Measurements from ENCODE around the gene PSMD6. TPM values are rescaled to one million over a fixed set of nuclear protein-coding genes. Genes with fewer than 3 reads are reported as not detected.

PSMD6 gene
- polyA plus RNA-seq, 1 donor from 2014 or later, result 150 TPM

DNA sequence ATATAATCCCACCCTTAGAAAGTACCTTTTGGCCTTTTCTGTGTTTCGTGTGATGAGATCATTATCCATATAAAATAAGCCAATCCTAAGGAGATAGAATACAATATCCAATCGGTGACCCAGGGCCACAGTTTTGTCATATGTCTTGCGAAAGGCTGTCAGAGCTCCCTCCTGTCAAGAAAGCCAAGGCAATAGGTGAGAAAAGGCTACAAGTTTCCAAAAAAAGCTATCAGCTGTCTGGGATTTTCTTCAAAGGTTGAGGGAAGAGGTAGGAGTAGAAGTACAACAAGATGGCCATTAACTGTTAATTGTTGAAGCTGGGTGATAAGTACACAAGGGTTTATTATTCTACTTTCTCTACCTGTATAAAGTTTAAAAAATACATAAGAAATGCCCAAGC is 4.0 kb downstream of the PSMD6 start:
- H3K9ac ChIP-seq (ENCODE audit: low read length), result no peak overlapping the region
- no peaks in the 10 kb centered on the region for H3K9me3 ChIP-seq (ENCODE audit: low read length)
- no peaks in the 10 kb centered on the region for H3K36me3 ChIP-seq (ENCODE audit: insufficient read depth, low read length)
- H3K27me3 ChIP-seq (ENCODE audit: insufficient read depth, low read depth, low read length), result no peaks in the 10 kb centered on the region
- TF ChIP-seq, protein P1, sequence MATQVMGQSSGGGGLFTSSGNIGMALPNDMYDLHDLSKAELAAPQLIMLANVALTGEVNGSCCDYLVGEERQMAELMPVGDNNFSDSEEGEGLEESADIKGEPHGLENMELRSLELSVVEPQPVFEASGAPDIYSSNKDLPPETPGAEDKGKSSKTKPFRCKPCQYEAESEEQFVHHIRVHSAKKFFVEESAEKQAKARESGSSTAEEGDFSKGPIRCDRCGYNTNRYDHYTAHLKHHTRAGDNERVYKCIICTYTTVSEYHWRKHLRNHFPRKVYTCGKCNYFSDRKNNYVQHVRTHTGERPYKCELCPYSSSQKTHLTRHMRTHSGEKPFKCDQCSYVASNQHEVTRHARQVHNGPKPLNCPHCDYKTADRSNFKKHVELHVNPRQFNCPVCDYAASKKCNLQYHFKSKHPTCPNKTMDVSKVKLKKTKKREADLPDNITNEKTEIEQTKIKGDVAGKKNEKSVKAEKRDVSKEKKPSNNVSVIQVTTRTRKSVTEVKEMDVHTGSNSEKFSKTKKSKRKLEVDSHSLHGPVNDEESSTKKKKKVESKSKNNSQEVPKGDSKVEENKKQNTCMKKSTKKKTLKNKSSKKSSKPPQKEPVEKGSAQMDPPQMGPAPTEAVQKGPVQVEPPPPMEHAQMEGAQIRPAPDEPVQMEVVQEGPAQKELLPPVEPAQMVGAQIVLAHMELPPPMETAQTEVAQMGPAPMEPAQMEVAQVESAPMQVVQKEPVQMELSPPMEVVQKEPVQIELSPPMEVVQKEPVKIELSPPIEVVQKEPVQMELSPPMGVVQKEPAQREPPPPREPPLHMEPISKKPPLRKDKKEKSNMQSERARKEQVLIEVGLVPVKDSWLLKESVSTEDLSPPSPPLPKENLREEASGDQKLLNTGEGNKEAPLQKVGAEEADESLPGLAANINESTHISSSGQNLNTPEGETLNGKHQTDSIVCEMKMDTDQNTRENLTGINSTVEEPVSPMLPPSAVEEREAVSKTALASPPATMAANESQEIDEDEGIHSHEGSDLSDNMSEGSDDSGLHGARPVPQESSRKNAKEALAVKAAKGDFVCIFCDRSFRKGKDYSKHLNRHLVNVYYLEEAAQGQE (IDR thresholded peaks at IDR 0.05; ENCODE audit: borderline replicate concordance), result no peak
- TF ChIP-seq SMC3 (conservative IDR thresholded peaks at IDR 0.05; ENCODE audit: poor library complexity), result no peak
- TF ChIP-seq MXI1 (conservative IDR thresholded peaks at IDR 0.05; ENCODE audit: poor library complexity, severe bottlenecking), result no peak
- TF ChIP-seq RAD21 (conservative IDR thresholded peaks at IDR 0.05), result no peak
- TF ChIP-seq, protein P2, sequence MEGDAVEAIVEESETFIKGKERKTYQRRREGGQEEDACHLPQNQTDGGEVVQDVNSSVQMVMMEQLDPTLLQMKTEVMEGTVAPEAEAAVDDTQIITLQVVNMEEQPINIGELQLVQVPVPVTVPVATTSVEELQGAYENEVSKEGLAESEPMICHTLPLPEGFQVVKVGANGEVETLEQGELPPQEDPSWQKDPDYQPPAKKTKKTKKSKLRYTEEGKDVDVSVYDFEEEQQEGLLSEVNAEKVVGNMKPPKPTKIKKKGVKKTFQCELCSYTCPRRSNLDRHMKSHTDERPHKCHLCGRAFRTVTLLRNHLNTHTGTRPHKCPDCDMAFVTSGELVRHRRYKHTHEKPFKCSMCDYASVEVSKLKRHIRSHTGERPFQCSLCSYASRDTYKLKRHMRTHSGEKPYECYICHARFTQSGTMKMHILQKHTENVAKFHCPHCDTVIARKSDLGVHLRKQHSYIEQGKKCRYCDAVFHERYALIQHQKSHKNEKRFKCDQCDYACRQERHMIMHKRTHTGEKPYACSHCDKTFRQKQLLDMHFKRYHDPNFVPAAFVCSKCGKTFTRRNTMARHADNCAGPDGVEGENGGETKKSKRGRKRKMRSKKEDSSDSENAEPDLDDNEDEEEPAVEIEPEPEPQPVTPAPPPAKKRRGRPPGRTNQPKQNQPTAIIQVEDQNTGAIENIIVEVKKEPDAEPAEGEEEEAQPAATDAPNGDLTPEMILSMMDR (IDR thresholded peaks at IDR 0.05; ENCODE audit: poor library complexity, severe bottlenecking), result no peak
- TF ChIP-seq TAF1 (IDR thresholded peaks at IDR 0.05; ENCODE audit: low read depth), result no peak
- TF ChIP-seq EP300 (conservative IDR thresholded peaks at IDR 0.05; ENCODE audit: poor library complexity, severe bottlenecking), result no peak
- no peak for TF ChIP-seq POLR2AphosphoS5 (IDR thresholded peaks at IDR 0.05)
- no peak for TF ChIP-seq EZH2 (IDR thresholded peaks at IDR 0.05; ENCODE audit: borderline replicate concordance, insufficient read depth, low read length, poor library complexity, severe bottlenecking)
- no peak overlapping the region for H3K27ac ChIP-seq (ENCODE audit: low read length)
- H3K9me2 ChIP-seq (ENCODE audit: insufficient read depth, low read length), result no peaks in the 10 kb centered on the region
- no peaks in the 10 kb centered on the region for H3F3A ChIP-seq (ENCODE audit: insufficient read depth, low read length, poor library complexity, severe bottlenecking)
- no peaks in the 10 kb centered on the region for H4K20me1 ChIP-seq (ENCODE audit: insufficient read depth)
- H3K79me2 ChIP-seq (replicated peaks; ENCODE audit: insufficient read depth, low read length), result peaks cover 35% of the 10 kb centered on the region
- no peak overlapping the region for H3K4me3 ChIP-seq (ENCODE audit: low read length)
- H2AFZ ChIP-seq (ENCODE audit: low read depth, low read length), result no peak overlapping the region
- H3K4me2 ChIP-seq (ENCODE audit: low read length), result no peak overlapping the region

DNA sequence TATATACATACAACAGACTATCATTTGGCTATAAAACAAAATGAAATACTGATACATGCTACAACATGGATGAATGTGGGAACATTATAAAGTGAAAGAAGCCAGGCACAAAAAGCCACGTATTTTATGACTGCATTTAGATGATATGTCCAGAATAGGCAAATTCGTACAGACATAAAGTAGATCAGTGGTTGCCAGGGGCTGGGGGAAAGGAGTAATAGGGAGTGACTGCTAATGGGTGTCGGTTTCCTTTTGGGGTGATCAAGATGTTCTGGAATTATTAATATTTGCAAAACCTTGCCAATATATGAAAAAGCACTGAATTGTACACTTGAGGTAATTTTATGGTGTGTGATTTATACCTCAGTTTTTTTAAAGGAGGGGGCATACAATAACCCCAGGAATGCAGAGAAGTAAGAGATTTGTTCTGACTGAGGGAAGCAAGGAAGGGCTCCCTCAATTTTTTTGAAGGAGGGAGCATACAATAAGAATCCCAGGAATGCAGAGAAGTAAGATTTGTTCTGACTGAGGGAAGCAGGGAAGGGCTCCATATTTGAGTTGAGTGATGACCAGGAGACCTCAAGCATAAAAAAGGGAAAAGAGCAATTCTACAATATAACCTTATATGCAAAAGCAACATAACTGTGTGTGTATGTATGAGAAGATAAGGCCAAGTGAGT is 6.2 kb downstream of the PSMD6 start:
- H3K36me3 ChIP-seq (ENCODE audit: insufficient read depth, low read length), result no peaks in the 10 kb centered on the region
- H2AFZ ChIP-seq (ENCODE audit: low read depth, low read length), result no peak overlapping the region
- no peaks in the 10 kb centered on the region for H3F3A ChIP-seq (ENCODE audit: insufficient read depth, low read length, poor library complexity, severe bottlenecking)
- H3K9me2 ChIP-seq (ENCODE audit: insufficient read depth, low read length), result no peaks in the 10 kb centered on the region
- H3K4me3 ChIP-seq (ENCODE audit: low read length), result no peak overlapping the region
- H3K4me2 ChIP-seq (ENCODE audit: low read length), result no peak overlapping the region
- H3K27me3 ChIP-seq (ENCODE audit: insufficient read depth, low read depth, low read length), result no peaks in the 10 kb centered on the region
- TF ChIP-seq, protein P1 (IDR thresholded peaks at IDR 0.05; ENCODE audit: borderline replicate concordance), result no peak
- TF ChIP-seq POLR2AphosphoS5 (IDR thresholded peaks at IDR 0.05) (no peak), TAF1 (IDR thresholded peaks at IDR 0.05; ENCODE audit: low read depth) (no peak), SMC3 (conservative IDR thresholded peaks at IDR 0.05; ENCODE audit: poor library complexity) (no peak), EP300 (conservative IDR thresholded peaks at IDR 0.05; ENCODE audit: poor library complexity, severe bottlenecking) (no peak), EZH2 (IDR thresholded peaks at IDR 0.05; ENCODE audit: borderline replicate concordance, insufficient read depth, low read length, poor library complexity, severe bottlenecking) (no peak), RAD21 (conservative IDR thresholded peaks at IDR 0.05) (no peak), MXI1 (conservative IDR thresholded peaks at IDR 0.05; ENCODE audit: poor library complexity, severe bottlenecking) (no peak)
- TF ChIP-seq, protein P2 (IDR thresholded peaks at IDR 0.05; ENCODE audit: poor library complexity, severe bottlenecking), result no peak
- no peak overlapping the region for H3K27ac ChIP-seq (ENCODE audit: low read length)
- no peaks in the 10 kb centered on the region for H4K20me1 ChIP-seq (ENCODE audit: insufficient read depth)
- H3K79me2 ChIP-seq (replicated peaks; ENCODE audit: insufficient read depth, low read length), result peaks cover 25% of the 10 kb centered on the region
- no peaks in the 10 kb centered on the region for H3K9me3 ChIP-seq (ENCODE audit: low read length)
- no peak overlapping the region for H3K9ac ChIP-seq (ENCODE audit: low read length)

Measured in neural cell (in vitro differentiated cells).